GM19452 (cell line): ENCODE results near the gene TMEM63C.

Experiments
- ATAC-seq: cut with Tn5 transposase; IDR thresholded peaks from one replicate; pipeline ENCODE4 v1.9.1; 2021; ENCODE audit not compliant: unreplicated experiment

TMEM63C gene, protein sequence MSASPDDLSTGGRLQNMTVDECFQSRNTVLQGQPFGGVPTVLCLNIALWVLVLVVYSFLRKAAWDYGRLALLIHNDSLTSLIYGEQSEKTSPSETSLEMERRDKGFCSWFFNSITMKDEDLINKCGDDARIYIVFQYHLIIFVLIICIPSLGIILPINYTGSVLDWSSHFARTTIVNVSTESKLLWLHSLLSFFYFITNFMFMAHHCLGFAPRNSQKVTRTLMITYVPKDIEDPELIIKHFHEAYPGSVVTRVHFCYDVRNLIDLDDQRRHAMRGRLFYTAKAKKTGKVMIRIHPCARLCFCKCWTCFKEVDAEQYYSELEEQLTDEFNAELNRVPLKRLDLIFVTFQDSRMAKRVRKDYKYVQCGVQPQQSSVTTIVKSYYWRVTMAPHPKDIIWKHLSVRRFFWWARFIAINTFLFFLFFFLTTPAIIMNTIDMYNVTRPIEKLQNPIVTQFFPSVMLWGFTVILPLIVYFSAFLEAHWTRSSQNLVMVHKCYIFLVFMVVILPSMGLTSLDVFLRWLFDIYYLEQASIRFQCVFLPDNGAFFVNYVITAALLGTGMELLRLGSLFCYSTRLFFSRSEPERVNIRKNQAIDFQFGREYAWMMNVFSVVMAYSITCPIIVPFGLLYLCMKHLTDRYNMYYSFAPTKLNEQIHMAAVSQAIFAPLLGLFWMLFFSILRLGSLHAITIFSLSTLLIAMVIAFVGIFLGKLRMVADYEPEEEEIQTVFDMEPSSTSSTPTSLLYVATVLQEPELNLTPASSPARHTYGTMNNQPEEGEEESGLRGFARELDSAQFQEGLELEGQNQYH

DNA sequence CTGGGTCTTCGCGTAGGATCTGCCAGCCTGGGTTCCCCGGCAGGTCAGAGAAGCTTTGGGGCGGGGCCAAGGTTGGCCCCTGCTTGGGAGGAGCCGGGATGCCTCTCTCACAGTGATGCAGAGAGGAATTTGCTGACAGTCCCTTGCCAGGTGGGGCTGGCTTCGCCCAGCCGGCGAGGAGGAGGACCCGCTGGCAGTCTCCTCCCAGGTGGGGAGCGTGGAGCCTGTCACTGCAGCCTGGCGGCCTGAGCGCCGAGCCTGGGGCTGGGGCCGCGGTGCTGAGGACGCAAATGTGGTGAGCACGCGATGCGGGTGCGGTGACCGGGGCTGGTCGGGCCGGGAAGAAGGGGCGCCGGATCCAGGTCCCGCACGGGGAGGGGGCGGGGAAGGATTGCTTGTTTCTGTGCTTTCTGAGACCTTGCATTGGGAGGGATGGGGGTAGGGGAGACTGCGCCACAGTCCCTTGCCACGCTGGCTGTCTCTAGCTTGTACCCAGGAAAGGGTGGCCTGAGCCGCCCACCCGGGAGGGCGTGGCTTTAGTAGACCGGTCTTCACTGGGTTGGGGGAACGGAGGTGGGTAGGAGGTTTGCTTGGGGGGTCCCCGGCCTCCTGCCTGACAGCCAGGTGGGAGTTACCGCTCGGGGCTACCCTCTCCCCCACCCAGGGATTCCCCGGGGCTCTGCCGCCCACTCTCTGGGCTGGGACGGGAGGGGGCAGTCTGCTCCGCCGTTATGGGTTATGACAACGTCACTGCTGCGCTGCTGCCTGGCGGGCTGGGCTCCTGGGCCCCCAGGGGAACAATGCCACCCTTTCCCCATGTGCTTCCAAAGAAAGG lies at the start of gene TMEM63C:
Gene TMEM63C, plus strand, starts transcription at position 196 of the 835 bp plus-strand sequence. CDS start 37,016 bp downstream, outside the sequence.
- peak; percentile 73 for ATAC-seq

DNA sequence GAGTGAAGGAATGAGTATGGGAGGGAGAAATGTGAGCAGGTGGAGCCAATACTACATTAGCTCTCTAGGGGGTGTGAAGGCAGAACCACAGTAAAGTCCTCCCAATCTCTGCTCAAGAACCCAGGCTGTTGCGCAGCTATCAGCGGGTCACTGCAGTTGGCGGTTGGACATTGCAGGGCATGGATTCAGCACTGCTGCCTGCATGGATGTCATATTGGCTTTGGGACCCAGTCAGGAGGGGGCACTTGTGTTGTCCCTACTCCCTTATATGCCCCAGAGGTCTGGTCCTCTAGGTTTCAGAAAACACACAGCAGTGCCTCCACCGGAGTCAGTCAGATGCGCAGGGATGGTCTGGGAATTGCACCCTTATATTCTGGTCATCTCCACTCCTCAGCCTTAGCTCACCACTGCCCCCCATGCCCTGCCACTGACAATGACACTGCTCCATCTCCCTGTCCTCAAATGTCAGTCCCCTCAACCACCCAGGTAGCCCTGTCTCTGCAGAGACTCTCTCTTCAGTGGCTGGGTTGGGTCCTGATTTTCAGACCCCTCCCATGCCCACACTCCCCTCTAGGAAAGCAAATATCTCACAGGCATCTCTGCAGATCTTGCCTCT lies 49.6 kb upstream of the TMEM63C start:
- no peak for ATAC-seq

DNA sequence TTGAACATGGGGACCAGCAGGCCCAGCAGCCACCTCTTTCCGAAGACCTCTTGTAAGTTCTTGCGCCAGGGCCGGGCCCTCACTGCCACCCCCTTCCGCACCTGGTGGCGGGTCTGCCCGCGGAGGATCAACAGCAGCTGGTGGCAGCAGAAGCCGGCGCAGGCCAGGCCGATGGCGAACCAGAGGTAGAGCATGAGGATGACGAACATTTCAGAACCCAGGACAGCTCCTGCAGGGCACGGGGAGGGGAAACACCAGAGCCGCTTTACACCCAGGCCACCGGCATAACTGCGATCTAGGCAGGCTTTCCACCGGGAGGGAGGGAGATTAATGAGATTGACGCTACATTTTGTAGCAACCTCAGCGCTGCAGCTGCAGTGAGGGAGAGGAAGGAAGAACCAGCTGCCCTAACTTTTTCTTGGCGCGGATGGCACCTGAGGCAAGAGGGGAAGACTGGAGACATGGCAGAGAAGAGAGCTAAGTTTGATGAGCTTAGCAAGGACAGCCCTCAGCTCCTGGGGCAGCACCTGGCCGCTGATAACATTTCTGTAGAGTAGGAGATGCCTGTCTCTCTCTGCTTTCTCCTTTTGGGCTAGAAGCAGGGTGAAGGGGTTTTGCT lies 47.8 kb upstream of the TMEM63C start:
- no peak for ATAC-seq

DNA sequence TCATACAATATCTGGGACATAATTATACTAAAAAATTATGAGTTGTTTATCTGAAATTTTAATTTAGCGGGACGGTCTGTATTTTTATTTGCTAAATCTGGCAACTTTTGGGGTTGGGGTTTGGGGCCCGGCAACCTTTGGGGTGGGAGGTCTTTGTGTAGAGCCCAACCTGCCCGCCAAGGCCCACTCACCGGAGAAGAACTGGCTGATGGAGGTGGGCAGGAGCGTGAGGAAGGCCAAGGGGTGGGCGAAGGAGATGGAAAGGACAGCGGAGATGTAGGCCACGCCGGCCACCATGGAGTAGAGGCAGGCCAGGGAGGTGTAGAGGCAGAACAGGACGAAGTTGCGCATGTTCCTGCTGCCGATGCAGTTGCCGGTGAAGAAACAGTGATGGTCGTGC lies 42.6 kb upstream of the TMEM63C start:
- ATAC-seq: no peak

DNA sequence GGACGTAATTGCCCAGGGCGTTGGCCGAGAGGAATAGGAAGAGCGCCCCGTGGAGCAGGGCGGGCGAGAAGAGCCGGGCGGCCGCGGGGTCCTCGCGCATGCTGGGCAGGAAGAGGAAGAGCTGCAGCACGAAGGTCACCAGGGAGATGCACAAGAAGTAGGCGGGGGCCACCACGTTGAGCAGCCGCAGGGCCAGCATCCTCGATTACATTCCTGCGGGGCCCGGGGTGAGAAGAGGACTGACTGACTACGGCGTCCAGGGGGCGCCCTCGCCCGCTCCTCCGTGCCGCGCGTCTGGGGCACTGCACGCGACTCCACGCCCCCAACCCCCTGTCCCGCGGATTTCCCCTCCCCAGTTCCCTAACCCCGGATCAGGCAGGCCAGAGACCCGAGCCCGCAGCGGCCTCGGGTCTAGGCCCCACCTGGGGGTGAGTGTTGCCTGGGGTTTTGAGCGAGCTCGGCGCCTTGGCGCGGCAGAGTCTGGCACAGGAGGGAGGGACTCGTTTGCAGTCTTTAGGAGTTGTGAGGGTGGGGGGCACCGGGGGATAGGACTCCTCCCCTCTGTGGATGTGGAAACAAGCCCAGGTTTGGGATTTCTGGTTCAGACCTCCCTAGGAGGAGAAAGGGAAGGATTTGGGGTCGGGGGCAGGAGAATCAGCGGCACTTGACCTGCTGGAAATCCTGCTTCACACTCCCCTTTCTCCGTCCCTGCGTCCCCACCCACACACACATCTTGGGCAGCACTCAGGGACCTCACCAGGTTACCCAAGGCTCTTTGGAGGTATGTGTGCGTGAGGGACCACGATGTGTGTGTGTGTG lies 41.8 kb upstream of the TMEM63C start:
- no peak for ATAC-seq

DNA sequence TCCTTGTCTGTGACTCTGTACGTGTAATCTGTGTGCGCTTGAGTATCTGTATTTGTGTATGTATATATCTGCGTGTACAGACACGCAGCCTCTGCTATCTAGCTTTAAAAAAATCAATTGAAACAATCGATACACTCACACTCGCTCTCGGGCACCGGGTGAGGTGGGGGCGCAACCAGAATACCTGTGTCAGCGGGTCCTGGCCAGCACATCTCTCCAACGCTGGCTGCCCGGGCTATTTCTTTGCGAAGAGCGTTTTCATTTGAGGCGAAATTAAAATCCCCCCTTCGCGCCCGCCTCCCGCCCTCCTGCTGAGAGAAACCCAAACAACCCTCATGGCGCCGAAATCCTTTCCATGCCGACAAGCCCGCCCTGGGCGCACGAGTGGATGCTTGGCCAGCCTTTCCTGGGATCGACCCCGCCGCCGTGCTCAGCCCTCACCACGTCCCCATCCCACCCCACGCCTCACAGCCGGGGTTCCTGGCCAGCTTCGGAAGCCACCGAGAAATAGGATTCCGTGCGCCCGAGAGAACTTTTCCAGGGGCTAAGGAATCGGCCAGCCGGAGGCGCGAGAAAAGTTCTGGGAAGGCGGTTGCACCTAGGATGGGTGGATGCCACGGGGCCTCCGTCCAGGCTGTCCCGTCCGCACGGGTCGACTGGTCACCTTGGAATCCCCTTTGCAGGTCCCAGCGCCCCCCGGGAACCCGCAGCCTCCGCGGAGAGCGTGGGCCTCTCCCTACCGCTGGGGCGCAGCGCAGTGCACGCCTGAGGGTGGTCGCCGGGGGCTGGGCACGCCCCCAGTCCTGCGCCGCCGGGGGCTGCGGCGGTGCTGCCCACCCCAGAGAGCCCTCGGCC lies 41.0 kb upstream of the TMEM63C start:
- no peak for ATAC-seq

DNA sequence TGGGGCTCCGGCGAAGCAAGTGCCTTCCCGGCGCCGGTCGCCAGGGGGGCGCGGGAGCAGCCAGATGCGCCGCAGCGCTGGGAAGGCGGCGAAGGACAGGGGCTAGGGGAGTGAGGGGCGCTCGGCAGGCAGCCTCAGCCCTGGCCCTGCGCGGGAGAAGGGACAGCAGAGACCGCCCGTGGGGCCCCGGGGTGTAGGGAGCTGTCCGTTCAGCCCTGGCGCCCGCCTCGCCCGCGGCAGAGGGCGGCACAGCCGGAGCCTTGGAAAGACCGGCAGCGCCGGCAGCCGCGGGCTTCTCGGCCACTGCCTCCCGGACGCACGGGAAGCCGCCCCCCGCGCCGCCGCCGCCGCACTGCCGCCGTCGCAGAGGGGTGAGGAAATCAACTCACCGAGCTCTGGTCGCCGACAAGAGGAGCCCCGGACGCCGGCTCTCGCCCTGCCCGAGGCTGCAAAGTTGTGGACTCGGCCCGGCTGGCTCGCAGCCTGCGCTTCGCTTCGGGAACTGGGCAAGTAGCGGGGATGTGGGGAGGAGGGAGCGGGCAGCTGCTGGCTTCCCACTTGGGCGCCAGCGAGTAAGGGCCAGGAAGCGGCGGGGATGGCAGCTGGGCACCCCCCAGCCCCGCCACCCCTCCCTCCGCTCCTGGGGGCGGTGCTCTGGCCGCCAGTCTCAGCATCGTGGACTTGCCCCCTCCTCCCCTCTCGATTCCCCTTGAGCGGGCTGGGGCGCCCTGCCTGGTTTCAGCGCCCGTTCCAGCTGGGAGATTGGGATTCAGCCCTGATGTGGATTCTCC lies 40.2 kb upstream of the TMEM63C start, which contains the start of gene ZDHHC22:
Gene ZDHHC22, minus strand, starts transcription at position 578 of the 791 bp plus-strand sequence. CDS start 2,053 bp downstream, outside the sequence.
- no peak for ATAC-seq

DNA sequence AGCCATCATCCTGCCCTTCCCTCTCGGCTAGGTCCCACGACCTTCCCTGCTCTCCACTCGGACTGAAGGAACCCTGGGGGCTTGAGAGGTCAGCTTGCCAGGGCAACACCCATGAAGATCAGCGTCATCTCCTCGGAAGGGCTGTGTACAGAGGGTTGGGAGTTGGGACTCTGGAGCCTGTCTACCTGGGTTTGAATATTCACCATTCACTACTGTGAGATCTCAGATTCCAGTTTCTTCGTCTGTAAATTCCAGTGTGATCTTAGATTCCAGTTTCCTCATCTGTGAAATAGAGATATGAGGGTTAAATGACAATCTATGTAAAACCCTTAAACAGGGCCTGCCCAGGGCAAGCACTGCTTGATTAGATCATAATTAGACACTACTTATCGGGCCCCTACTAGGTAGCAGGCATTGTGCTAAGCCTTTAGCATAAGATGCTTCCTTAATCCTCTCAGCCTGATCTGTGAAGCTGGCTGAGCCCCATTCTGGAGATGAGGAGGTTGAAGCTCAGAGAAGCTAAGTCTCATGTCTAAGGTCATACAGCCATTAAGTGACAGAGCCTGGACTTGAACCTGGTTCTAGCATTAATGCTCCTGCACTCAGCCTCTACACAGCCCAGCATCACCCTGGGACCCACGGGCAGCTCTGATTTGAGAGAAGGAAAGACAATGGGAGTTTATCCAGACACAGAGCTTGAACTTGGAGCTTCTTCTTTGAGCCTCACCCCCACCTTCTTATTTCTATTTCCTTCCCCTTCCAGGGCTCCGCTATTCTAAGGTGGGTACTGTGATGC lies 39.4 kb upstream of the TMEM63C start:
- ATAC-seq: no peak

DNA sequence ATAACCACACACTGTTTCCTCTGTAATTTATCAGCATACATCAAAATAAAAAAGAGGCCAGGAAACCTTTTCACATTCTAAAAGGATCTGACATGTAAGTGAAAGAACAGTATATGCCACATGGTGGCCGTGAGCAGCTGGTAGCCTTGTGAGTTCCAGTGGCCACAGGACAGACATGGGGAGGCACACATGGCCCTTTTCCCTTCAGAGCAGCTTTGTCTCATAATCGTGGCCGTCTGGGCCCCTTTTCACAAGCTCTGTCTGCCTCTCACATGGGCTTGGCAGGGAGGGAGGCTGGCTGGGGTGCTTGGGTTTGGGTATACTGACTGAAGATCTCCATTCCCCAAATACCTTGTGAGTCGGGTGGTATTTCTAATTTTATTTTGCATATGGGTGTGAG lies 38.5 kb upstream of the TMEM63C start:
- ATAC-seq: no peak

DNA sequence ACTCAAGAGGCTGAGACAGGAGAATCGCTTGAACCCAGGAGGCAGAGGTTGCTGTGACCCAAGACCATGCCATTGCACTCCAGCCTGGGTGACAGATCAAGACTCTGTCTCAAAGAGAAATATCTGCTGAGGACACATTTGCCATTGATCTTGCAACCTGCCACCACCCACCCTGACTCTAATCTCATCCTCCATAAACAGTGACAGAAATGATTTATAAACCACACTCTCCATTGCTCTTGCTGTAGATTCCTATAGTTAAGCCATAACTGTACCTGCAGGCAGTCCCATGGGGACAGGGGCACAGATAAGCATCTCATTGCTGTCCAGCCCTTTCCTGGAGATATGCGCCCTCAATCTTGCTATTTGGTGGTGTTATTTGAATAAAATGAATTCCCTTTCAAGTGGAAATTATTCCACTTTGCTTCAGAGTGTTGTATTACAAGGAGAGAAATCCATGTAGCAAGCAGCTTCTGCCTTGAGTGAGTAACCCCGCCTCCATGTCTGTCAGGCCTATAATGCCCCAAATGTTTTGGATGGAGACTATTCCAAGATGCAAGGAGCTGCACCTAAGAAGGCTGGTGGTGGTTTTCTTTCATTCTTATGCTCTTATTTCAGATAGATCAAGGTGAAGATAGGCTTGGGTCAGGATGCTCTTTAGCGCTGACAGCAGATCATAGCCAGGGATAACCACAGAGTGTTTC lies 37.0 kb upstream of the TMEM63C start:
- ATAC-seq: no peak

DNA sequence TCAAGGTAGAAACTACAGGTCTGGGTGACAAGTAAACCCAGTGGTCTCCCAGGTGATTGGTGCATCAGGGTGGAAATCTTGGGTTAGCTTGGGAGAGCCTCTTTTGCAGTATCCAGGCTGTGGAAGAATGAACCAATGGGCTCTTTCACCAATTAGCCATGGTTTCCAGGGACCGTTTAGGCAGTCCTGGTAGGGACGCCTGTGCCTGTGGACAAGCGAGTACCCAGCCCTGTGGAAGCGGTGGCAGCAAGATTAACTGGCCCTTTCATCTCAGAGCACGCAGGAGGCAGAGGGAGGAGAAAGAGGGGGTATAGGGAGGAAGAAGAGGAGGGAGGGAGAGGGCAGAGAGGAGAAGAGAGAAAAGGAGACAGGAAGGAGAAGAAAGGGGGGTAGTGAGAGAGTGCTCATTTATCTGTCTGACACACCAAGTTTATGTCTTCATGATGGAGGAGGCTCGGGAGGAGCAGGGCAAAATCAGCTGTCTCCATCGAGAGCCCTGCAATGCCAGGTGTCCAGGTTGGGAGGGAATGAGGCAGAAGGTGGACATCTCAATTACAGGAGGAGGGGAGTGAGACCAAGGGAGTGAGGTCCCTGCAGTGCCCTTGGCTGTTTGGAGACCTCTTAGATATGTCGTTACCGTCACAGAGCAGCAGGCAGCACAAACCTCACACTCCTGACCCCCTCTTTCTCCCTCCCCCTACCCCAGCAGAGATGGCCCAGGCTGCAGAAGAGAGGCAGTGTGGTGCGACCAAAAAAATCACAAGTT lies 35.4 kb upstream of the TMEM63C start:
- ATAC-seq: no peak

DNA sequence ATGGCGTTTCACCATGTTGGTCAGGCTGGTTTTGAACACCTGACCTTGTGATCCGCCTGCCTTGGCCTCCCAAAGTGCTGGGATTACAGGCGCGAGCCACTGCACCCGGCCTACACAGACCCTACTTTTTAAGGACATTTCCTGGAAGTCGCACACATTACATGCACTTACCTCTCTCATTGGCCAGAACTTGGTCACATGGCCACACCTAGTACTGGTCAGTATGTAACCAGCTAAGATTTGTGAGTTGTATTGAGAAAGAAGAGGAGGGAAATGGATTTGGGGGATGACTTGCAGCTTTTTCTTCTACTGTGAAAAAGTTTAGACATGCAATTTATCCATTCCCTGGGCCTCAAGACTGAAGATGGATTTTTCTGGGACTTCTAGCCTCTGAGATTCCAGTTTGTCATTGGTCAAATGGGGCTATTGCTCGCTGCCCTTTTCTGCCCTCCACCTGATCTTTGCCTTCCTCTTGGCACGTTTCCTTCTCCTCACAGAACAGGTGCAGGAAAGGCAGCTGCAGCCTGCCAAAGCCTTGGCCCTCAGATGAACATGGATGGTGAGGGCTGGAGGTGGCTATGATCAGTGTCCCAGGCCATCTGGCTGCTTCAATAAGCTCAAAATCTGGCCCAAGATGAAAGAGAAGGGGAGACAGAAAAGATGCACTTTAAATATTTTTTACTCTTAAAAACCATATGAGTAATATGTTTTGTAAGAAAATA lies 32.9 kb upstream of the TMEM63C start:
- ATAC-seq: no peak

DNA sequence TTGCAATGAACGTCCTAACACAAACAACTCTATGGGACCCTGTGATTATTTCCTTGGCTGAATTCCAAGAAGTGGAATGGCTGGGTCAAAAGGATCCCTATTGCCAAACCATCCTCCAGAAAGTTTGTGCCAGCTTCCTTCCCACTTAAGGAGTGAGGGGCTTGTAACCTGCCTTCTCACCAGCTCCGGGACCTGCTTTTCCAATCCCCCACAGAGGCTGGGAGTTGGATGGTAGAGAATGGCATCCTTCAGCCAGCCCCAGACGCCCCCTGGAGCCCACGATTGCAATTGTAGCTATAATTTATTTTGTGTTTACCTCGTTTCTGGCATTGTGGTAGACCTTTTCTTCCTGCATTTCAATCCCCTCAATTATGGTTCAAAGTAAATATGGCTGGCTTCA lies 30.4 kb upstream of the TMEM63C start:
- no peak for ATAC-seq

DNA sequence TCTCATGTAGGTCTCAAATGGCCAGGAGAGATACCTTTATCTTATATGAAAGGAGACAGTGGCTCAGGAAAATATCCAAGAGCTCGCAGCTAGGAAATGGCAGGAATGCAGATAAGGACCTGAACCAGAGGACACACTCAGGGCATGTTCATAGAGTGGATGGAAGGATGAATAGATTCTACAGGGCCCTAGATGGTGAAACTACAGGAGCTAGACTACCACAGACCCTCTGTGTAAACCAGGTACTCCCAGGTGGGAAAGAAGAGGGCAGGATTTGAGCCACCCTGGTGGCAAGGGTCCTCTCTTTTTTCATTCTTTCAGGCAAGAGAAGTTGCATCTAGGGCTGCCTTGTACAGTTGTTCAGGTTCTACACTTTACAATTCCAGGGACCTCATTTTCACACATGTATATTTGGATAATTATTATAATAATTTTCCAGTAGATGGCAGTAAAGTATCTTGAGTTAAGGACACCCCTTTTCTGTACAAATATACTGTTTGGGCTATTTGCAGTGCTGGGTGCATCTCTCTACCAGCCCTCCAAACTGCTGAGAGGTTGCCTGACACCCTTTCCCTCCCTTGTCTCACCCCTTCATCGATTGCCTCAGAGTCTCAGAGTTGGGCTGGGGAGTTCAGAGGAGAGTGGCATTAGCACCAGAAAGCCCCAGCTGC lies 29.5 kb upstream of the TMEM63C start:
- ATAC-seq: no peak
